Sigmoid colon (tissue), 7 donors: Measurements from ENCODE around the gene CHCHD6. TPM values are rescaled to one million over a fixed set of nuclear protein-coding genes. Genes with fewer than 3 reads are reported as not detected.

Experiments used
- DNase-seq: peaks from one replicate; pipeline ENCODE4 v3.0.0-alpha.2; 2019
- H3K27ac ChIP-seq, 4 donors: fragments of 200-600 bp; sonication (generic); one replicate each; pipeline ENCODE4 v1.5.1; 2016 to 2019; ENCODE audit warnings: mild to moderate bottlenecking in 1 of 4
- H3K27me3 ChIP-seq, 3 donors: fragments of 200-600 bp; sonication (generic); one replicate each; pipeline ENCODE4 v1.5.1; 2019; ENCODE audit warnings: mild to moderate bottlenecking in 1 of 3
- H3K36me3 ChIP-seq, 4 donors: fragments of 200-600 bp; sonication (generic); one replicate each; pipeline ENCODE4 v1.5.1; 2016 to 2019
- H3K4me1 ChIP-seq, 4 donors: fragments of 200-600 bp; sonication (generic); one replicate each; pipeline ENCODE4 v1.5.1; 2017 to 2019
- H3K4me3 ChIP-seq, 4 donors: fragments of 200-600 bp; sonication (generic); one replicate each; pipeline ENCODE4 v1.5.1; 2017 to 2019; ENCODE audit warnings: mild to moderate bottlenecking in 2 of 4, moderate library complexity in 1 of 4
- H3K9me3 ChIP-seq, 4 donors: fragments of 200-600 bp in 3 of 4; sonication (generic) in 3 of 4; one replicate each; pipeline versions ENCODE4 v1.5.1 to v1.6.1; 2013 to 2019
- CTCF ChIP-seq, 4 experiments: fragments of 450-650 bp in 3 of 4; fragments of 200-600 bp in 1 of 4; IDR thresholded peaks; one replicate each; pipeline ENCODE4 v1.5.1; 2016 to 2019; ENCODE audit warnings: antibody characterized with exemption in 4 of 4, mild to moderate bottlenecking in 3 of 4, moderate library complexity in 2 of 4
- EP300 ChIP-seq, 4 donors: sonication (generic); formaldehyde crosslinking; IDR thresholded peaks; one replicate each; pipeline ENCODE4 v1.6.1; 2017; ENCODE audit warnings: antibody characterized with exemption in 4 of 4
- POLR2A ChIP-seq, 2 donors: fragments of 450-650 bp; IDR thresholded peaks; one replicate each; pipeline ENCODE4 v1.6.1; 2016; ENCODE audit warnings: antibody characterized with exemption in 2 of 2, mild to moderate bottlenecking in 2 of 2, moderate library complexity in 2 of 2
- POLR2AphosphoS5 ChIP-seq, 4 donors: sonication (generic); formaldehyde crosslinking; IDR thresholded peaks; one replicate each; pipeline ENCODE4 v1.6.1; 2017; ENCODE audit warnings: antibody characterized with exemption in 4 of 4
- WGBS, 2 donors: extraction: QIAGEN DNeasy Blood & Tissue Kit; methylation state at CpG; one replicate each; pipeline ENCODE4 v1.1.7; 2013; 5-methylcytosine and 5-hydroxymethylcytosine counted together
- intact Hi-C: fragments of 100-400 bp; cut with DNase I; formaldehyde crosslinking; loops from one replicate; pipeline ENCODE4 v1.15.1; 2023
- polyA plus RNA-seq, 3 donors: library from polyadenylated mRNA; stranded (reverse); fragments of 200-250 nt; gene quantifications; one replicate each; pipeline ENCODE4 v1.2.3, GENCODE V29; 2013
- total RNA-seq, 4 donors: library from RNA; depleted of rRNA; stranded (reverse); fragments of >200 nt; gene quantifications; one replicate each; pipeline ENCODE4 v1.1.0, GENCODE V29; 2016
- donor health status: healthy with polysubstance abuse.
- donor health status: Bipolar disorder and iron deficiency.
- donor health status: healthy.

The CHCHD6 gene
- total and polyA plus RNA-seq, 7 donors, result 8.0 to 20.9 (median 14.4) TPM

- no peaks in the 10 kb centered on the region for H3K36me3 ChIP-seq
- 83 to 88% methylated on average over 4 of the region's 4 CpGs for WGBS, 2 donors
- no peaks in the 10 kb centered on the region for H3K9me3 ChIP-seq
- no peak for DNase-seq
- H3K27ac ChIP-seq, result no peak overlapping the region
- no peaks in the 10 kb centered on the region for H3K4me1 ChIP-seq
- H3K27me3 ChIP-seq, result no peaks in the 10 kb centered on the region
- intact Hi-C loops, result no loop called here
- no peak for TF ChIP-seq POLR2A (IDR thresholded peaks at IDR 0.05)
- TF ChIP-seq CTCF (IDR thresholded peaks at IDR 0.05), result no peak
- no peak for TF ChIP-seq EP300 (IDR thresholded peaks at IDR 0.05)
- TF ChIP-seq POLR2AphosphoS5 (IDR thresholded peaks at IDR 0.05), result no peak
- no peak overlapping the region for H3K4me3 ChIP-seq
These were observed 103.8 kb downstream of the CHCHD6 start for GRCh38 chr3:126807795-126808194.

- intact Hi-C loops, result no loop called here
- Histone ChIP-seq H3K27ac (no peak overlapping the region), H3K36me3 (no peaks in the 10 kb centered on the region), H3K9me3 (no peaks in the 10 kb centered on the region), H3K4me3 (no peak overlapping the region), H3K4me1 (peaks cover 0 to 6% (median 3%) of the 10 kb centered on the region in 4 donors), H3K27me3 (no peaks in the 10 kb centered on the region)
- TF ChIP-seq POLR2AphosphoS5 (IDR thresholded peaks at IDR 0.05), result no peak
- no peak for TF ChIP-seq EP300 (IDR thresholded peaks at IDR 0.05)
- TF ChIP-seq POLR2A (IDR thresholded peaks at IDR 0.05), result no peak
- no peak for TF ChIP-seq CTCF (IDR thresholded peaks at IDR 0.05)
- no peak for DNase-seq
- 92 to 94% methylated on average over 1 of the region's 1 CpG for WGBS, 2 donors
These were observed 107.5 kb downstream of the CHCHD6 start for GRCh38 chr3:126811530-126811929.

GRCh38 chr3:126816298-126816697, 112.3 kb downstream of the CHCHD6 start:
- H3K36me3 ChIP-seq, result no peaks in the 10 kb centered on the region
- TF ChIP-seq CTCF (IDR thresholded peaks at IDR 0.05), result no peak
- TF ChIP-seq POLR2A (IDR thresholded peaks at IDR 0.05), result no peak
- TF ChIP-seq POLR2AphosphoS5 (IDR thresholded peaks at IDR 0.05), result no peak
- TF ChIP-seq EP300 (IDR thresholded peaks at IDR 0.05), result no peak
- WGBS, 2 donors, result 86 to 89% methylated on average over 6 of the region's 6 CpGs
- H3K4me3 ChIP-seq, result no peak overlapping the region
- intact Hi-C loops, result no loop called here
- no peak for DNase-seq
- no peaks in the 10 kb centered on the region for H3K9me3 ChIP-seq
- peaks cover 0 to 23% (median 15%) of the 10 kb centered on the region in 4 donors for H3K4me1 ChIP-seq
- H3K27ac ChIP-seq, result no peak overlapping the region
- no peaks in the 10 kb centered on the region for H3K27me3 ChIP-seq

GRCh38 chr3:126816986-126817777, 113.1 kb downstream of the CHCHD6 start:
- peaks cover 0 to 23% (median 15%) of the 10 kb centered on the region in 4 donors for H3K4me1 ChIP-seq
- WGBS, 2 donors, result 79 to 83% methylated on average over 6 of the region's 6 CpGs

More at GRCh38 chr3:126816986-126817777, 113.1 kb downstream of the CHCHD6 start:
- H3K36me3 ChIP-seq, result no peaks in the 10 kb centered on the region
- no peaks in the 10 kb centered on the region for H3K9me3 ChIP-seq
- no peak for DNase-seq
- peak overlapping the region in 1 of 4 donors; percentile 15 for H3K27ac ChIP-seq
- H3K27me3 ChIP-seq, result no peaks in the 10 kb centered on the region
- TF ChIP-seq CTCF (IDR thresholded peaks at IDR 0.05), result no peak
- TF ChIP-seq EP300 (IDR thresholded peaks at IDR 0.05), result no peak
- no peak for TF ChIP-seq POLR2A (IDR thresholded peaks at IDR 0.05)
- TF ChIP-seq POLR2AphosphoS5 (IDR thresholded peaks at IDR 0.05), result no peak
- intact Hi-C loops, result no loop called here
- H3K4me3 ChIP-seq, result no peak overlapping the region
